Thymus (tissue), 11 donors: ENCODE data around the gene MACROD2. TPM values are rescaled to one million over a fixed set of nuclear protein-coding genes. Genes with fewer than 3 reads are reported as not detected.

Experiments used
- DNase-seq, 9 donors: peaks; one replicate each; pipeline ENCODE4 v3.0.0-alpha.2; 2013; ENCODE audit warnings: low spot score in 9 of 9, low read depth in 6 of 9, missing footprints in 1 of 9
- H3K27ac ChIP-seq, 2 donors: one replicate each; pipeline ENCODE4 v1.5.1; 2013; ENCODE audit warnings: control low read depth in 1 of 2, low read depth in 1 of 2, low read length in 1 of 2, mild to moderate bottlenecking in 1 of 2, moderate library complexity in 1 of 2
- H3K27me3 ChIP-seq, 2 donors: one replicate each; pipeline ENCODE4 v1.5.1; 2013; ENCODE audit warnings: low read length in 1 of 2; ENCODE audit not compliant: control insufficient read depth in 2 of 2, insufficient read depth in 1 of 2
- H3K36me3 ChIP-seq, 2 donors: one replicate each; pipeline ENCODE4 v1.5.1; 2013; ENCODE audit warnings: low read length in 1 of 2, mild to moderate bottlenecking in 1 of 2, moderate library complexity in 1 of 2; ENCODE audit not compliant: control insufficient read depth in 2 of 2, insufficient read depth in 2 of 2
- H3K4me1 ChIP-seq, 2 donors: one replicate each; pipeline ENCODE4 v1.5.1; 2013; ENCODE audit warnings: low read length in 2 of 2; ENCODE audit not compliant: control insufficient read depth in 2 of 2, insufficient read depth in 2 of 2
- H3K4me3 ChIP-seq, 2 donors: one replicate each; pipeline ENCODE4 v1.5.1; 2013; ENCODE audit warnings: low read length in 2 of 2, control low read depth in 1 of 2, mild to moderate bottlenecking in 1 of 2
- H3K9me3 ChIP-seq, 2 donors: one replicate each; pipeline ENCODE4 v1.5.1; 2013; ENCODE audit warnings: low read length in 1 of 2, mild to moderate bottlenecking in 1 of 2; ENCODE audit not compliant: control insufficient read depth in 2 of 2, insufficient read depth in 1 of 2
- WGBS: extraction: QIAGEN DNeasy Blood & Tissue Kit; methylation state at CpG from one replicate; pipeline ENCODE4 v1.1.7; 2013; 5-methylcytosine and 5-hydroxymethylcytosine counted together
- polyA plus RNA-seq: library from polyadenylated mRNA; stranded (reverse); fragments of 200-250 nt; gene quantifications from one replicate; pipeline ENCODE4 v1.2.3, GENCODE V29; 2013
- total RNA-seq: library from RNA; stranded (reverse); fragments of 120-200 nt; gene quantifications from one replicate; pipeline ENCODE4 v1.2.4, GENCODE V29; 2013
- donor health status: healthy.

MACROD2 gene
- total and polyA plus RNA-seq, 2 donors = 1.6 to 4.2 TPM

DNA sequence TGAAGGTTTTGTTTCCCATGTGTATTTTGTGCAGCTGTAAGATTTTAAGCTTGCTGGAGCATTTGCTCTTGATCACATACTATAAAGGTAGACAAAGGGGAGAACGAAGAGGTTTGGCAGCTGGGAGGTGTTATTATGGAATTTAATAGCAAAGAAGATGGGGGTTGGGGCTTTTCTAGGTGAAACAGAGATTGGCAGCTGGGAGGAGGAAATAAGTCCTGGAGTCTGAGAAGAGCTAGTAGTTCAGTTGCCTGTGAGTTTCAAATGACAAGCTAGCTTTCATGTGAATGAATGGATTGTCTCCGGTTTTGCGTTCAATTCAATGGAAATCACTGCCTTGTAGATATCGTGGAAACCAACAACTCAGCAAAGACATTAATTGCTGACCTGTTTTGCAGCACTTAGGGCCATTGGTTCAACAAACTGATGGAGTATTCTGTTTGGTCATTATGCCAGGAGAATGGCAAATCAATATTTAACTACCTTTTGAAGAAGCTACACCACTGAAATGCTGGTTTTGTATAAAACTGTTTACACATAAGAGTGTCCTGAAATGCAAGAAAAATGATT lies 380.2 kb downstream of the MACROD2 start:
- no peak overlapping the region for H3K27ac ChIP-seq
- WGBS = 87% methylated on average over 4 of the region's 4 CpGs
- H3K4me1 ChIP-seq = no peaks in the 10 kb centered on the region
- DNase-seq = no peak
- no peaks in the 10 kb centered on the region for H3K9me3 ChIP-seq
- H3K36me3 ChIP-seq = no peaks in the 10 kb centered on the region
- H3K4me3 ChIP-seq = no peak overlapping the region
- no peaks in the 10 kb centered on the region for H3K27me3 ChIP-seq

DNA sequence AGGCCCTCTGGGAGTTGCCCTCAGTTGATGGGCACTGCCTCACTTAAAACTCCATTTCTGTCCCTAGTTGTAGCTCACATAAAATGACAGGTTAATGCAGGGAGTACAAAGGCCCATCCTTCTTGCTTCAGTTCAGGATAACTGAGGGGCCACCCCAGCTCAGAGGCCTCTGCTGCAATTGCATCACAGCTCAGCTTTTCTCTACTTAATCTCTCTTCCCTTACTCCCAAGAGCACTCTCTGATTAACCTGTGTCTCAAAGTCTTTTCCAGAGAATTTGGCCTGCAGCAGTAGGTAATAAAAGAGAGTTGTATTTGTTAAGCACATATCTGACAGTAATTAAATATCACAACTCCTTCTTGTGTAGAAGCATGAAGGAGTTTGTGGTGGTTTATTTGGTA lies 383.0 kb downstream of the MACROD2 start:
- Histone ChIP-seq H3K9me3 (no peaks in the 10 kb centered on the region), H3K36me3 (no peaks in the 10 kb centered on the region), H3K27me3 (no peaks in the 10 kb centered on the region), H3K4me3 (no peak overlapping the region), H3K4me1 (no peaks in the 10 kb centered on the region), H3K27ac (no peak overlapping the region)
- DNase-seq = no peak

DNA sequence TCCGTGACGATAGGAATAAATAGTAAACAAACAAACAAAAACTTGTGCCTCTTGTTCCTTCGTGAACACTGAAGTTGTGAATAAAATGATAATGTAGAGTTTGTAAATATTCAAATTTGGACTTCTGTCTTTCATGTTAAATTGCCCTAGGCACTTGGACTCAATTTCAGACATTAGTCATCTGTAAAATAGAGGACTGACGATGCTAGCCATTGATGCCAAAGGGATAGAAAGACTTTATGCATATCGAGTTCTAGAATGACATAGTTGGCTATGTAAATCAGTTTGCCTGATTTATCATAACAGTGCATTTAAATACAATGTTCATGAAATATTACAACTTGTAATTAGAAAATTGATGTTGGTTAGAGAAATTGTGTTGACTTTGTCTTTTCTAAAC lies 388.0 kb downstream of the MACROD2 start:
- Histone ChIP-seq H3K9me3 (no peaks in the 10 kb centered on the region), H3K4me3 (no peak overlapping the region), H3K4me1 (no peaks in the 10 kb centered on the region), H3K36me3 (no peaks in the 10 kb centered on the region), H3K27ac (no peak overlapping the region), H3K27me3 (no peaks in the 10 kb centered on the region)
- WGBS = 94% methylated on average over 5 of the region's 5 CpGs
- no peak for DNase-seq

DNA sequence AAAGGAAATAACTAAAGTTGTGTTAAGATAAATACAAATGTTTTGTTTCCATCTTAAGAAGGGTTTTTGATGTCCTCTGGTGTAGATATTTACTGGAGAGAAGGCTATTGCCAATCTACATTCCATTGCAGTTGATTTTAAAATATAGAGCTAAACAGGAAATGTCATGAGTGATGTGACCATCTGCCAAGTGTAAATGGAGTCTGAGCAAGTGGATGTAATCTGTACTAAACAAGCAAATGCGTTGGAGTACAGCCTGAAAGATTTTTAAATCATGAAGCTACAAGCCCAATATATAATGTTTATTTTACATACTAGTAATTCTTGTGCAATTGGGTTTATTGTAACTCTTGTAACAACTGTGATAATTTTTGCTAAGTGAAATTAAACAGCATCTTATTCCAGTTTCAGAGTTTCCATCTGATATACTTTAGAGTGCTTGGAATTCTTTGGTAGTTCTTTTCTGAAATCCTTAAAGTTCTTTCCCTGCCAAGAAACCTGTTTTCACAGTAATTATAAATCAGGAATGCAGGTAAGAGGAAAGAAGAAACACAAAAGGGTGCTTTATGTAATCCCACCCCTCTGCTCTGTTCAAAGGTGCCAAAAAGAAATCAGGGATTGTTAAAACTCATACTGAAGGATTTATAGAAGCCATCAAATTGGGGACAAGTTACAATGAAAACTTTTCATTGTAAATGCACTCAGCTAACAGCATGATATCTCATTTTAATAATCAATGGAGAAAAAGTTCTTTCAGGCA lies 389.3 kb downstream of the MACROD2 start:
- Histone ChIP-seq H3K4me3 (no peak overlapping the region), H3K27me3 (no peaks in the 10 kb centered on the region), H3K4me1 (no peaks in the 10 kb centered on the region), H3K27ac (no peak overlapping the region), H3K9me3 (no peaks in the 10 kb centered on the region), H3K36me3 (no peaks in the 10 kb centered on the region)
- no peak for DNase-seq
- 80% methylated on average over 1 of the region's 1 CpG for WGBS

DNA sequence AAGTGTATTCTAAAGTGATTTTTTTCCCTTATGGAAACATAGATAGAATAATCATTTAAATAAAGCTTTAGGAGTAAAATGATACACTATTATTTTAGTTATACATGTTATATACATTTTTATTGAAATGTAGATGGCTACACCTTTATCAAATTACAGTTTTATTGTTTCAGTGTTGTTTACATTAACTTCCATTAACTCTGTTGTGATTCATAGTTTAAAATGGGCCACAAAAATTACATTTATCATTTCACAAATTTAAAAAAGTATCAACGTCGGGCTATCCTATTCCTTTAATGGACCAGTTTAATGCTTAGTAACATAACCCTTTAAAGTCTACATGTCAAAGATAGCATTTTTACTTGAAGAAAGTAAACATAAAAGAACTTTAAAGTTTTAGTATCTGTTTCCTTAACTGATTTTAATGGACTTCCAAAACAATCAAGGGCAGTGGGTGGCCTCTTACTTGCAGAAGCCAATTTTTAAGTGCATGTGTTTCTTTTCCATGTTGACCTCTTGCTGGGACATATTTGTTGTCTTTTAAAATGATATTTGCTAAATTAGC lies 389.9 kb downstream of the MACROD2 start:
- no peaks in the 10 kb centered on the region for H3K9me3 ChIP-seq
- no peaks in the 10 kb centered on the region for H3K27me3 ChIP-seq
- no peak for DNase-seq
- H3K36me3 ChIP-seq = no peaks in the 10 kb centered on the region
- H3K4me1 ChIP-seq = no peaks in the 10 kb centered on the region
- 94% methylated on average over 2 of the region's 2 CpGs for WGBS
- H3K4me3 ChIP-seq = no peak overlapping the region
- H3K27ac ChIP-seq = no peak overlapping the region

DNA sequence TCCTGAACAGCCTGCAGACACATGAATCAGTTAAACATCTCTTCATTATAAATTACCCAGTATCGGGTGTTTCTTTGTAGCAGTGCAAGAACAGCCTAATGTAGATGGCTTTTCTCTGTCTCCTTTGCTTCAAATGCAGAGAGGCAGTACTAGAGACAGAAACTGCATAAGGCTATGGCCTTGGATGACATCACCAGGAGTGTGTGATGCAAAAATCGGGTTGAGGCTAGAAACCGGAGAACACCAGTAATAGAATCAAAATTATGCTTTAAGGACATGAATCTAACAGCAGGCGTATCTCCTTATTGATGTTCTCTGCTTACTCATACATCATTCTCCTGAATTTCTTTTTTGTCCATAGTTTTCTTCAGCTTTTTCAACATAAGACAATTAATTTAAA lies 391.4 kb downstream of the MACROD2 start:
- no peak for DNase-seq
- 96% methylated on average over 4 of the region's 4 CpGs for WGBS
- Histone ChIP-seq H3K9me3 (no peaks in the 10 kb centered on the region), H3K4me3 (no peak overlapping the region), H3K27me3 (no peaks in the 10 kb centered on the region), H3K36me3 (no peaks in the 10 kb centered on the region), H3K4me1 (no peaks in the 10 kb centered on the region), H3K27ac (no peak overlapping the region)

DNA sequence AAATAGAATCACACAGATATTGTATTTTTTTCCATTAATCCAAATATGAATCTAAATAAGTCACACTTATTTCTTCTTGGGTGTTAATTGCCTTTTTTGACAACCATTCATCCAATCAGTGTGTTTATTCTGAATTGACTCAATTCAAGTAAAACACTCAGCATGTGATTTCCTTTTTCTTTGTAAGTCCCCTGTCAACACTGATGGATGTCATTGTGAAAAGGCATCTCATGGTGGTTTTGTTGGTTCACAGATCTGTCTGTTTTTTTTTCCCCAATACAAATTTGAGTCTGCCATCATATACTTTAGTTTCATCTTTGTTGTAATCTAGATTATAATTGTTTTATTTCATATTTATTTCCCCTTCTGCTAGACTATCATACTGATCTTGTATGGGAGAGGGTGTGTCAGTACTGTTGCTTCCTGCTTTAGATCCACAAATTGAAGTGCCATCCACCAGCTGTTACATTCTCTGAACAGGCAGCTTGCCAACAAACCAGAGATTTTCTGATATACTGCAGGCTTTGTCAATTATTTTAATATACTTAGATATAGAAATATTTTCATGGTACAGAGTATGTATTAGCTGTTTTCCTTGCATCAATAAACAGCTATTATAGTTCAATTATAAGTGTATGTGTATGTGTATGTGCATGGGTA lies 406.3 kb downstream of the MACROD2 start:
- DNase-seq = no peak
- Histone ChIP-seq H3K4me3 (no peak overlapping the region), H3K27ac (no peak overlapping the region), H3K9me3 (no peaks in the 10 kb centered on the region), H3K36me3 (no peaks in the 10 kb centered on the region), H3K27me3 (no peaks in the 10 kb centered on the region), H3K4me1 (no peaks in the 10 kb centered on the region)

DNA sequence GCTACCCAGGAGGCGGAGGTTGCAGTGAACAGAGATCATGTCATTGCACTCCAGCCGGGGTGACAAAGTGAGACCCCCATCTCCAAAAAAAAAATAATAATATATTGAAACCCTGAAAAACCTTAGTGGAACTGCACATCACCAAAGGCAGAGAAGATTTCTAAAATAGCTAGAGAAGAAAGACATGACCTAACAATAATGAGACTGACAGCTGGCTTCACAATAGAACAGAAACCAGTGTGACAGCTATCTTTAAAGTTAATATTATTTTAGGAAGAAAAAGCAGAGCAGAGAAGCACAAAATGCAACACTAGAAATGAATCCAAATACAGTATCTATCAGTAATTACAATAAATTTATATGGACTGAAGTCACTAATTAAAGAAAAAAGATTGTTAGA lies 409.2 kb downstream of the MACROD2 start:
- no peak for DNase-seq
- H3K4me1 ChIP-seq = no peaks in the 10 kb centered on the region
- H3K9me3 ChIP-seq = no peaks in the 10 kb centered on the region
- 97% methylated on average over 2 of the region's 2 CpGs for WGBS
- H3K27me3 ChIP-seq = no peaks in the 10 kb centered on the region
- H3K36me3 ChIP-seq = no peaks in the 10 kb centered on the region
- H3K27ac ChIP-seq = no peak overlapping the region
- no peak overlapping the region for H3K4me3 ChIP-seq

DNA sequence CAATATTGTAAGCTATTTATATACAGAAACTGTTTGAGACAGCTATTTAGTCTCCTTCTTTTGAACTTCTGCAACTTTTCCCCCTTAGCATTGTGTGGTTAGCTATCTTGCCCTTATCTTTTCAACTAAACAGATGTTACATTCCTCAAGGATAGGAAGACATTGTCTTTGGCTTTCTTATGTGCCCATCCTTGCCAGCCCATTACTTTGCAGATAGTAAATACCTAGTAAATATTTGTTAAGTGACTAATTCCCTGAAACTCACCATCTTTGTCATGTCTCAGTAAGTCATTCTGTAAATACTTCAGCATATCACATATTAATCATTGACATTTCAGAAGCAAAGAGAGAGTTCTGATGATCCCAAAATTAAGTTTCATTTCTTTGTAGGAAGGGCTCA lies 411.2 kb downstream of the MACROD2 start:
- H3K27me3 ChIP-seq = no peaks in the 10 kb centered on the region
- H3K4me1 ChIP-seq = no peaks in the 10 kb centered on the region
- DNase-seq = no peak
- no peak overlapping the region for H3K4me3 ChIP-seq
- no peaks in the 10 kb centered on the region for H3K36me3 ChIP-seq
- H3K9me3 ChIP-seq = no peaks in the 10 kb centered on the region
- no peak overlapping the region for H3K27ac ChIP-seq
